ENCODE measurements around the gene LSAMP. TPM values are rescaled to one million over a fixed set of nuclear protein-coding genes. Genes with fewer than 3 reads are reported as not detected.
A peak's percentile ranks its signal among the peaks of the same experiment; 100 is the strongest.

Gene LSAMP
- total RNA-seq, 1 donor from 2014 or later = 18.0 TPM

GRCh38 chr3:115901008-115901407 is 544.3 kb downstream of the LSAMP start:
- H3K36me3 Mint-ChIP-seq = no peaks in the 10 kb centered on the region
- no peaks in the 10 kb centered on the region for H3K27me3 Mint-ChIP-seq (ENCODE audit: insufficient read depth, low read depth)

GRCh38 chr3:115899535-115899934 is 545.8 kb downstream of the LSAMP start:
- no peak overlapping the region for H3K27ac Mint-ChIP-seq
- peaks cover 13% of the 10 kb centered on the region for H3K4me1 Mint-ChIP-seq
- no peaks in the 10 kb centered on the region for H3K27me3 Mint-ChIP-seq (ENCODE audit: insufficient read depth, low read depth)
- no peaks in the 10 kb centered on the region for H3K36me3 ChIP-seq
- H3K79me2 ChIP-seq (ENCODE audit: low read depth) = no peaks in the 10 kb centered on the region
- H3K36me3 Mint-ChIP-seq = no peaks in the 10 kb centered on the region
- H3K27ac ChIP-seq = no peak overlapping the region
- H3K27me3 ChIP-seq = no peaks in the 10 kb centered on the region
- no peak overlapping the region for H3K9ac ChIP-seq
- TF ChIP-seq, protein P1, sequence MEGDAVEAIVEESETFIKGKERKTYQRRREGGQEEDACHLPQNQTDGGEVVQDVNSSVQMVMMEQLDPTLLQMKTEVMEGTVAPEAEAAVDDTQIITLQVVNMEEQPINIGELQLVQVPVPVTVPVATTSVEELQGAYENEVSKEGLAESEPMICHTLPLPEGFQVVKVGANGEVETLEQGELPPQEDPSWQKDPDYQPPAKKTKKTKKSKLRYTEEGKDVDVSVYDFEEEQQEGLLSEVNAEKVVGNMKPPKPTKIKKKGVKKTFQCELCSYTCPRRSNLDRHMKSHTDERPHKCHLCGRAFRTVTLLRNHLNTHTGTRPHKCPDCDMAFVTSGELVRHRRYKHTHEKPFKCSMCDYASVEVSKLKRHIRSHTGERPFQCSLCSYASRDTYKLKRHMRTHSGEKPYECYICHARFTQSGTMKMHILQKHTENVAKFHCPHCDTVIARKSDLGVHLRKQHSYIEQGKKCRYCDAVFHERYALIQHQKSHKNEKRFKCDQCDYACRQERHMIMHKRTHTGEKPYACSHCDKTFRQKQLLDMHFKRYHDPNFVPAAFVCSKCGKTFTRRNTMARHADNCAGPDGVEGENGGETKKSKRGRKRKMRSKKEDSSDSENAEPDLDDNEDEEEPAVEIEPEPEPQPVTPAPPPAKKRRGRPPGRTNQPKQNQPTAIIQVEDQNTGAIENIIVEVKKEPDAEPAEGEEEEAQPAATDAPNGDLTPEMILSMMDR (IDR thresholded peaks at IDR 0.05) = no peak
- TF ChIP-seq EZH2 (IDR thresholded peaks at IDR 0.05) (no peak), EZH2phosphoT487 (IDR thresholded peaks at IDR 0.05) (no peak)
- H3K9me3 ChIP-seq (ENCODE audit: low read depth) = no peaks in the 10 kb centered on the region
- H3K4me2 ChIP-seq = no peak overlapping the region
- H3K4me1 ChIP-seq = peaks cover 13% of the 10 kb centered on the region
- H3F3A ChIP-seq (ENCODE audit: low read depth) = no peaks in the 10 kb centered on the region
- no peaks in the 10 kb centered on the region for H4K20me1 ChIP-seq (ENCODE audit: low read depth)
- no peak for DNase-seq (ENCODE audit: low spot score)
- no peak overlapping the region for H3K4me3 Mint-ChIP-seq
- no peaks in the 10 kb centered on the region for H3K9me3 Mint-ChIP-seq
- no peak overlapping the region for H3K4me3 ChIP-seq
- no peak overlapping the region for H2AFZ ChIP-seq (replicated peaks)

More at GRCh38 chr3:115901008-115901407, 544.3 kb downstream of the LSAMP start:
- no peak overlapping the region for H3K27ac ChIP-seq
- H3K4me3 Mint-ChIP-seq = no peak overlapping the region
- no peaks in the 10 kb centered on the region for H3K36me3 ChIP-seq
- H4K20me1 ChIP-seq (ENCODE audit: low read depth) = no peaks in the 10 kb centered on the region
- H3F3A ChIP-seq (ENCODE audit: low read depth) = no peaks in the 10 kb centered on the region
- no peaks in the 10 kb centered on the region for H3K79me2 ChIP-seq (ENCODE audit: low read depth)
- H3K27ac Mint-ChIP-seq = no peak overlapping the region
- H2AFZ ChIP-seq (replicated peaks) = no peak overlapping the region
- no peak overlapping the region for H3K4me3 ChIP-seq
- no peak for DNase-seq (ENCODE audit: low spot score)
- peaks cover 13% of the 10 kb centered on the region for H3K4me1 ChIP-seq
- H3K9ac ChIP-seq = no peak overlapping the region
- no peaks in the 10 kb centered on the region for H3K9me3 ChIP-seq (ENCODE audit: low read depth)
- H3K27me3 ChIP-seq = no peaks in the 10 kb centered on the region
- peaks cover 13% of the 10 kb centered on the region for H3K4me1 Mint-ChIP-seq
- TF ChIP-seq EZH2phosphoT487 (IDR thresholded peaks at IDR 0.05) = no peak
- TF ChIP-seq, protein P1 (IDR thresholded peaks at IDR 0.05) = no peak
- no peak for TF ChIP-seq EZH2 (IDR thresholded peaks at IDR 0.05)
- H3K9me3 Mint-ChIP-seq = no peaks in the 10 kb centered on the region
- no peak overlapping the region for H3K4me2 ChIP-seq

- TF ChIP-seq EZH2 (IDR thresholded peaks at IDR 0.05) (no peak), EZH2phosphoT487 (IDR thresholded peaks at IDR 0.05) (no peak)
- TF ChIP-seq, protein P1 (IDR thresholded peaks at IDR 0.05) = no peak
- no peaks in the 10 kb centered on the region for H3F3A ChIP-seq (ENCODE audit: low read depth)
- no peaks in the 10 kb centered on the region for H3K27me3 Mint-ChIP-seq (ENCODE audit: insufficient read depth, low read depth)
- no peak overlapping the region for H3K4me3 Mint-ChIP-seq
- H3K27me3 ChIP-seq = no peaks in the 10 kb centered on the region
- H3K9me3 Mint-ChIP-seq = no peaks in the 10 kb centered on the region
- H3K36me3 ChIP-seq = no peaks in the 10 kb centered on the region
- peaks cover 15% of the 10 kb centered on the region for H3K4me1 ChIP-seq
- no peaks in the 10 kb centered on the region for H3K36me3 Mint-ChIP-seq
- H3K4me1 Mint-ChIP-seq = peaks cover 17% of the 10 kb centered on the region
- H3K27ac Mint-ChIP-seq = no peak overlapping the region
- H3K9me3 ChIP-seq (ENCODE audit: low read depth) = no peaks in the 10 kb centered on the region
- H4K20me1 ChIP-seq (ENCODE audit: low read depth) = no peaks in the 10 kb centered on the region
- peak overlapping the region; percentile 43 for H3K4me2 ChIP-seq
- no peak for DNase-seq (ENCODE audit: low spot score)
- no peak overlapping the region for H3K9ac ChIP-seq
- H2AFZ ChIP-seq (replicated peaks) = no peak overlapping the region
- H3K4me3 ChIP-seq = no peak overlapping the region
- no peak overlapping the region for H3K27ac ChIP-seq
- H3K79me2 ChIP-seq (ENCODE audit: low read depth) = no peaks in the 10 kb centered on the region
Measured at GRCh38 chr3:115898656-115899410, 546.5 kb downstream of the LSAMP start.

Data from neural progenitor cell (in vitro differentiated cells).